Measurements from ENCODE around the gene MAP3K13.

MAP3K13 gene

DNA sequence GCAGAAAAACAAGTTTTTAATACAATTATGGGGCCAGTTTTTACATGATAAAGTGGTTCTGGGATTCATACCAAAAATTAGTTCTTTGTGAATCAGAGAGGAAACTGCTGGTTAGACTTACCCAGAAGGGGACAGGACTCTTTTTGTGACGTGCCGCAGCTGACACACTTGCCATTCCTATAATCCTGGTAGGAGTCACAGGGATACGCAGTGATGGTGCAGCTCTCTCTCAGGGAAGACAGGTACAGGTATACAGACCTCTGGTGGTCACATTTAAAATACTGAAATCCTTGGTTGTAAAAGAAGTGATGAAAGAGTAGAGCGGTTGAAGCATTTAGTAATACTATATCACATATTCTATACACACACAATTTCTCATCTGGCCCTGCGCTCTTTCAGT is 156.1 kb downstream of the MAP3K13 start:
- no peak for DNase-seq

- no peak for DNase-seq
Observed at GRCh38 chr3:185521349-185522138, 158.6 kb downstream of the MAP3K13 start.

GRCh38 chr3:185526349-185526951 is 163.5 kb downstream of the MAP3K13 start:
- no peak for DNase-seq

GRCh38 chr3:185527364-185527763 is 164.4 kb downstream of the MAP3K13 start:
- no peak for DNase-seq

DNA sequence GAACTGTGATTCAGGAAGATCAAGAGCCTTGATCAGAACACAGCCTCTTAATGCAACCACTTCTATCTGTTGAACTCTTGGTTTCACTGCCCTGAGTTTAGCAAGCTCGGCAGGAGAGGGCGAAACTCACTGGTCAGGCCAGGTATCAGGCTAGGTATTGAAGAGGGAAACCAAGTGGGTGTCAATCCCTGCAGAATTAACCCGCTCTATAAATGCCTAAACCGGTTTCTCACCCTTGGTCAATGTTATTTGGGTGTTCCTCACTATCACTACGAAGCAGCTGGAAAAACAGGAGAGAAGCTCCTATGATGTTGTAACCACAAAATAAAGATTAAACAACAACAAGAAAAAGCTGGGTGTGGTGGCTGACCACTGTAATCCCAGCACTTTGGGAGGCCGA is 165.6 kb downstream of the MAP3K13 start:
- DNase-seq: no peak

DNA sequence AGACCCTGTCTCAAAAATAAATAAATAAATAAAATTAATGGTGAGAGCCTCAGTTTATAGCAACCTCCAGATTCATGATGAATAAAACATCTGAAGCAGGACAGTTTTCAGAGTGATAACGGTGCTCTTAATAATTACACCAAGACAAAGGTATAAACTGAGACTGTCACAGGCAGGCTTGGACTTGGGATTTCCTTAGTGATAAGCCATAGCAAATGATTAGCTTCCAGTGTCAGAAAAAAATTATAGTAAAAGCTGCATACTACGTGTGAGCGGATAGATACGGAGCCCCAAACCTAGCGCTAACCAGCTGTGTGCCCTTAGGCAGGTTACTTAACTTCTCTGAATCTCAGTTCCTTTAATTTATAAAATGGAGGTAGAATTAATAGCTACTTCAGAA is 167.9 kb downstream of the MAP3K13 start:
- DNase-seq: no peak

DNA sequence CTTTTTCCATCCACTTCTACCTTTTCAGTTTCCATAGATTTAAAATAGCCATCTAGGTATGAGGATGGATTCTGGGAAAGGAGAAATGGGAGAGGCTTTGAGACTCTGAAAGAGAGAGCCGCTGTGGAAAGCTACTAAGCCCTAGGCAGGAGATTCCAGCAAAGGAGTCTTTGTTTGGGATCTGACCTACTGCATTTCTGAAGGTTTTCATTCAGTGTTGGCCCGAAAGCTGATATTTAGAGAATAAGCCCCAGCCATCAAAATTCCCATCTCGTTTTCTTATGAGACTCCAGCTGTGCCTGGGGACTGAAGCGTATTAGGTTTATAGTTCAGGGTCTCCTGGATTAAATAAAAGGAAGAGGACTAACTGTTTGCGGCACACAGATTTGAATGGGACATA is 170.0 kb downstream of the MAP3K13 start:
- no peak for DNase-seq

DNA sequence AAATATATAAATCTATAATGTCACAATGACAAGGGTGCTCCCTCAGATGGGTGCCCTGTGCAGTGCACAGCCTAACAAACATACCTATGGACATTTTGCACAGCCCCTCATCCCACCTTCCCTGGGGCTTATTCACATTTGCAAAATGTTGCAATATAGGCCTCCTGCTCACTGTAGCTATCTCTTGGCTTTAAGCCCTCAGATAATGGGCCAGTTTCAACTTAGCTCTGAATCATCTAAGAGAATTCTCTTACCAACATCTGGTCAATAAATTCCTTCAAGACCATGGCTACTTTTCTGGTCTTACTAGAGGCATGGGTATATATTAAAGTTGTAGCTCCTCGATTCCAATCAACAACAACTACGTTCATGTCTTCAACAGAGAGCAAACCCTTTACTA is 171.6 kb downstream of the MAP3K13 start:
- DNase-seq: no peak

DNA sequence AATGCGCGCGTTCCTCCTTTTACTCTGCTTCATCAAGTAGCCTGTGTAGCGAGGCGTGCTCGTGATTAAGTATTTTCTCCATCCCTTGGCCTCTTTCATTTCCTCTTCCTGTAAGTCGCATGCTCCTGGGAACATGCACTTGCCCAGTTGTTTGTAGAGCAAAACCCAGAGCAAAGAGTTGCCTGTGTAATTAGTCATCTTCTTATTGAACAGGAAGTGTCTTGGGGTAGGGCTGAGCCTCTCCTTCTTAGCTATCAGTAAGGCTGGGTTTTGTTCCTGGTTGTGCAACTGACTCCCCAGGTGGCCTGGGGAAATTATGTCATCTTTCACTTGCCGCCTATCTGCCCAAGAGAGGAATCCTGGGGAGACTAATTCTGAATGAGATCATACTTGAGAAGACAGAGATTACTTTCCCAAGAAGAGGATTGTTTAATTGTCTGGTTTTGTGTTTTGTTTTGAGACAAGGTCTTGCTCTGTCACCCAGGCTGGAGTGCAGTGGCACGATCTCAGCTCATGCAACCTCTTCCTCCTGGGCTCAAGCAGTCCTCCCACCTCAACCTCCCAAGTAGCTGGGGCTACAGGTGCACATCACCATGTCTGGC is 174.5 kb downstream of the MAP3K13 start:
- DNase-seq: no peak
